Measurements from ENCODE around the gene SRP54. TPM values are rescaled to one million over a fixed set of nuclear protein-coding genes. Genes with fewer than 3 reads are reported as not detected.

The SRP54 gene
- total RNA-seq, 2 donors from 2014 or later: 29.8 to 33.3 TPM

DNA sequence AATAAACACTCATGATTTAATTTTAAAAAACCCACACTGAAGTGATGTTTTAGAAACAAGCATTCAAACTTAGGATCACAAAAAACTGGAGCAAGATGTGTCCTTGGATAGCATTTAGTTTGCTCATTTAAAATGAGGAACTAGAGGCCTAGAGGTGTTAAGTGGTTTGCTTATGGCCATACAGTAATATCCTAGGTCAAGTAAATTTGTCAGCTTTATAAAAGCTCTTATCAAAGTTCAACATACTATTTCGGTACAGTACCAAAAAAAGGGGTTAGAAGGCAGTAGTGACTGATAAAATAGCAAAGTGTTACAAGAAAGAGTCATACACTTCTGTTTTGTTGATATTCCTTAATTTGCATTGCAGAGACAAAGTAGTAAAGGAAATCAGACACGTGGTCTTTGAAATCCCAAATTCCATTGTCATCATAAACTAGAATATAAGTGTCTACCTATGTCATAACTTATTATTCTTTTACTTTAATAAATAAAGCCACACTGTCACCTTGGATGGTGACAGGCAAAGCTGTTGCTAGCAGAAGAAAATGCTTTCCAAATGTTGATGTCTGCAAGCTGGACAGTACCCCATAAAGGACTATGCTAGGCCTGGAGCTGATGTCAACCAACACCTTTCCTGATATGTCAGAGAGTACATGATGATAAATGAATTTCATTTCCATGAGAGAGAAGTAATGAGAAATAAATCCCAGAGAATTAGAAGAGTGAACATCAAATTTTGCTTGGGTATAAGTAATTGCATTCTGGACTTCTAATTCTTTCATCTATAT is 17.6 kb upstream of the SRP54 start:
- no peaks in the 10 kb centered on the region for H3K27me3 ChIP-seq
- H3K36me3 ChIP-seq: peaks cover 17% of the 10 kb centered on the region
- no peaks in the 10 kb centered on the region for H3K4me1 ChIP-seq
- H3K4me3 ChIP-seq: no peak overlapping the region
- H3K9me3 ChIP-seq: no peaks in the 10 kb centered on the region
- no peak overlapping the region for H3K27ac ChIP-seq
- no peak for DNase-seq (ENCODE audit: low spot score)
- TF ChIP-seq CTCF (IDR thresholded peaks at IDR 0.05): no peak

GRCh38 chr14:34965912-34966311 is 16.9 kb upstream of the SRP54 start:
- Histone ChIP-seq H3K36me3 (peaks cover 17% of the 10 kb centered on the region), H3K9me3 (no peaks in the 10 kb centered on the region), H3K27ac (no peak overlapping the region), H3K4me1 (no peaks in the 10 kb centered on the region), H3K4me3 (no peak overlapping the region), H3K27me3 (no peaks in the 10 kb centered on the region)
- no peak for TF ChIP-seq CTCF (IDR thresholded peaks at IDR 0.05)
- DNase-seq (ENCODE audit: low spot score): no peak

GRCh38 chr14:34966413-34966812 is 16.4 kb upstream of the SRP54 start:
- no peak for TF ChIP-seq CTCF (IDR thresholded peaks at IDR 0.05)
- Histone ChIP-seq H3K4me1 (no peaks in the 10 kb centered on the region), H3K4me3 (no peak overlapping the region), H3K27ac (no peak overlapping the region), H3K27me3 (no peaks in the 10 kb centered on the region), H3K9me3 (no peaks in the 10 kb centered on the region), H3K36me3 (peaks cover 17% of the 10 kb centered on the region)
- DNase-seq (ENCODE audit: low spot score): no peak

GRCh38 chr14:34970665-34971064 is 12.1 kb upstream of the SRP54 start:
- no peak overlapping the region for H3K4me3 ChIP-seq
- no peak for DNase-seq (ENCODE audit: low spot score)
- H3K27ac ChIP-seq: no peak overlapping the region
- no peaks in the 10 kb centered on the region for H3K27me3 ChIP-seq
- H3K36me3 ChIP-seq: peaks cover 17% of the 10 kb centered on the region
- no peaks in the 10 kb centered on the region for H3K4me1 ChIP-seq
- no peaks in the 10 kb centered on the region for H3K9me3 ChIP-seq
- TF ChIP-seq CTCF (IDR thresholded peaks at IDR 0.05): no peak

- Histone ChIP-seq H3K9me3 (no peaks in the 10 kb centered on the region), H3K27me3 (no peaks in the 10 kb centered on the region), H3K4me1 (no peaks in the 10 kb centered on the region), H3K27ac (no peak overlapping the region), H3K4me3 (no peak overlapping the region), H3K36me3 (peaks cover 17% of the 10 kb centered on the region)
- TF ChIP-seq CTCF (IDR thresholded peaks at IDR 0.05): no peak
- DNase-seq (ENCODE audit: low spot score): no peak
Observed at GRCh38 chr14:34971381-34971780, 11.4 kb upstream of the SRP54 start.

GRCh38 chr14:34971801-34972200 is 11.0 kb upstream of the SRP54 start:
- no peaks in the 10 kb centered on the region for H3K4me1 ChIP-seq
- TF ChIP-seq CTCF (IDR thresholded peaks at IDR 0.05): no peak
- DNase-seq (ENCODE audit: low spot score): no peak

More at GRCh38 chr14:34971801-34972200, 11.0 kb upstream of the SRP54 start:
- Histone ChIP-seq H3K4me3 (no peak overlapping the region), H3K9me3 (no peaks in the 10 kb centered on the region), H3K27ac (no peak overlapping the region), H3K36me3 (peaks cover 17% of the 10 kb centered on the region), H3K27me3 (no peaks in the 10 kb centered on the region)
